NCI-H2081 treated with DMSO at 0.1 percent for 48 hours (cell line): Measurements from ENCODE around the gene GC.
"Not testable (repeated sequence)": the region's sequence is repeated elsewhere in the genome, so short reads cannot be mapped to it uniquely, and the experiment has no call there.

Source experiments
- DNase-seq: peaks from one replicate; lab custom pipeline; 2025; lab: John Stamatoyannopoulos, UW

The GC gene

GRCh38 chr4:71765821-71766383, 18.0 kb downstream of the GC start:
- no peak for DNase-seq

GRCh38 chr4:71765350-71765749, 18.5 kb downstream of the GC start:
- DNase-seq, result no peak

- no peak for DNase-seq
These were observed 31.4 kb downstream of the GC start for GRCh38 chr4:71752383-71753042.

GRCh38 chr4:71749008-71749594, 34.8 kb downstream of the GC start:
- no peak for DNase-seq

- DNase-seq, result no peak
These were observed 37.5 kb downstream of the GC start for GRCh38 chr4:71746379-71746778.

- DNase-seq, result not testable (repeated sequence)
These were observed 45.1 kb downstream of the GC start for GRCh38 chr4:71738782-71739181.

DNA sequence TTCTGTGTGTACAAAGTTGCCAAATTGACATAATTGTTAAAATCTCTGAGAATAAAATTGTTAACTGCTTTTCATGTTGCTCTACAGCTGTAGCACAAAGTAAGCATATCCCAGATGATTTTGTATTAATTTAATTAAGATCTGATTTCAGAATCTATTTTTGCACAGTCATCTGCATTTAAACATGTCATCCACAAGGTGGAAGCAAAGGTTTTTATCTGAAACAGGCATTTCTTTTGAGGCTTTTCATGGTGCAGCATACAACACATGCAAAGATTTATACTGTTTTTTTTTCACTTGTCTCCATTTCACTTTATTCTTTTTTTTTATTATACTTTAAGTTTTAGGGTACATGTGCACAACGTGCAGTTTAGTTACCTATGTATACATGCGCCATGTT, 51.2 kb downstream of the GC start:
- DNase-seq, result no peak

DNA sequence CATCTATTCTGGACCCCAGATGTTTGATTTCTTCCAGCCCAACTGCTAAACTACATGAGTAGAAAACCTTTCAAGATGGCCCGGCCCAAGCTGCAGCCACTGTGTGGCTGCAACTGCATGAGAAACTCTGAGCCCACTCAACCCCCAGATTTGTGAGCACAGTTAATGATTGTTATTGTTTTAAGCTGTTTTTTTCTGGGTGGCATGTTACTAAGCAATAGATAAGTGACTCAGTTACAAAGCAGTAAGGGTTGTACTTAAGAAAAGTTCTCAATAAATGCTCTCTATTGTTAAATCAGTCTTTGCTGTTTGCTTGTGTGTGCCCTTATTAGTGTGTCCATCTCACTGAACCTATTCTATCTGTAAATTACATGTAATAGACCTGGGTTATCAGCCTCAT, 51.8 kb downstream of the GC start:
- DNase-seq, result no peak

DNA sequence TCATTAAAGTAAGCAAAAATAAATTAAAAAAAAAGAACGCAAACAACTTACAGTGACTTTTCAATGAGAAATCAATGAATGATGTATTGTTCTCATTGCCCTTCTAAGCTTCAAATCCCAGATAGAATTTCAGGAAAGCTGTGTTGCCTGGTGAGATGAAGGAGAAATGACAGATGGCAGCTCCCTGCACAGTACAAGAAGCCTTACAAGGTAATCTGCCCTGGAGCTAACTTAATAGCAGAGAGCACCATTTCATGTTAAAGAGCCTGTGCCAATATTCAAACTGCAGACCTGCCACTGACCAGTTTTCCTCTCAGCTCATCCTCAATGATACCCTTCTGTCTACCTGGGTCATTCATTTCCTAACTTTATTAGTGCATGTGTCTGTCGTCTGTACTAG, 54.0 kb downstream of the GC start:
- no peak for DNase-seq

DNA sequence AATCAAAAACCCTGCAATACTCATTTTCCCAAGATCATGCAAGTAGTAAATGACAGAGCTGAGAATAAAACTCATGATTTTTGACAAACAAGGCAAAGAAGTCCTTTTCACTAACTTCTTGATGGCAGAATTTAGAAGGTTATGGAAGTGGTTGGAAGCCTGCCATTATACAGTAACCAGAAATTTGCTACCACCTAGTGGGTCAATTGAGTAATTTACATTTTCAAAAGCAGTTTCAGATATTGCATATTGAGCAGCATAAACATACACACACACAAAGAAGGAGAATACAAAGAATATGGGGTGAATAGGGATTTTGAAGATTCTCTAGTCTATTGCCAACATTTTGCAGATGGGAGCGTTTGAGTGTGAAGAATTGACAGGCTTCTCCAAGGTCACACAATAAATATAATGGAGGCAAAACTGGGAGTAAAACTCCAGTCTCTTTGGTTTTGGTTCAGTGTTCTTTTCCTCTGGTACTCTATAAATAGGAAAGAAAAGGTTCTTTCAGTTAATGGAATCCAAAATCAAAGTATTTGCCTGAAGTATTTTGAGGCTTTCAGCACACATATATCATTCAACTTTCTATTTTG, 70.2 kb downstream of the GC start:
- DNase-seq, result no peak

DNA sequence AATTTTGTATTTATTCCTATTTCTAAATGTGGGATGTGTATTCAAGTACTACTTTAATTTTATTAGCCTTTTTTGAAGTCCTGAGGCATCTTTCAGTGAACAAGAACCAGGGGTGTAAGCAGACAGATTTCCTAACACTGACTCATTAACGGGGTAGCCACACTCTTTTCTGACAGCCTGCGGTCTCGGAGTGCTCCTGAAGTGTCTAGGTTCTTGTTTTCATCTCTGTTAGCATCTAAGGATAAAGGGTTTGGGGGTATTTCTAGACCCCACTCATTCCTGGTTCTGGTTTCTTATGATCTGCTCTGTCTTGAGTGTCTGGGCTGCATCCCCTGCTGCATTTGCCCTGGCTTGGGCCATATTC, 71.9 kb downstream of the GC start:
- DNase-seq, result no peak

- DNase-seq, result no peak
These were observed 72.6 kb downstream of the GC start for GRCh38 chr4:71711044-71711984.

GRCh38 chr4:71709961-71710360, 73.9 kb downstream of the GC start:
- DNase-seq, result no peak

DNA sequence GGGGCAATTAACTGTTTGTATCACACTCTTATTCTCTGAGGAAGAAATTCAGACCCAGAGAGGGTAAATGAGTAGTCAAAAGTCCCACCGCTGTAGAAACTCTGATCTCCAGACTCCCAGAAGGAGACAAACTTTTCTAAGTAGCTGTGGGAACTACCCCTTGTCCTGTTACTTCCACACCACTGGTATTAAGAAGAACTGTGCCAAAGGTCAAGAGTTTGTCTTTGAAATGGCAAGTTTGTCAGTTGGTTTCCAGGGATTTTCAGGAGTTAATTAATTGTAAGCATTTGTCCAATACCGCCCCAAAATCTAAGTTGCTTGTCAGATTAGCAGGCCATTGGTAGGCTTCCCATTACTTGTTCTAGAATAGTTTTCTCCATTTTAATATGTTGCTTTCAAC, 85.7 kb downstream of the GC start:
- DNase-seq, result no peak

DNA sequence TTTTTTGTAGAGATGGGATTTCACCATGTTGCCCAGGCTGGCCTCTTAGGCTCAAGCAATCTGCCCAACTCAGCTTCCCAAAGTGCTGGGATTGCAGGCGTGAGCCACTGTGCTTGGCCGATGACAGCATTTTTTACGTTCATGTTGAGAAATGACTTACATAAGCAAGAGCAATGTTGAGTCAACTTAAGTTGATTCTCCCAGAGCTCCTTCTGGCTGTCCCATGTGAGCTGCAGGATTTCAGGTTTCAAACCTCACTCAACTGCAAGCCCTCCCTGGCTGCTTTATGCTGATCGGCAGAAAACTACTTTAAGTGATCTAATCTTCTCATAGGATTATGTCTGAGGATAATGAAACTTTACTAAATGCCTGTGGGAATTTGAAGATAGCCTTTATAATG, 86.8 kb downstream of the GC start:
- DNase-seq, result no peak

- DNase-seq, result no peak
These were observed 88.9 kb downstream of the GC start for GRCh38 chr4:71694961-71695360.

- no peak for DNase-seq
These were observed 90.9 kb downstream of the GC start for GRCh38 chr4:71692963-71693362.

DNA sequence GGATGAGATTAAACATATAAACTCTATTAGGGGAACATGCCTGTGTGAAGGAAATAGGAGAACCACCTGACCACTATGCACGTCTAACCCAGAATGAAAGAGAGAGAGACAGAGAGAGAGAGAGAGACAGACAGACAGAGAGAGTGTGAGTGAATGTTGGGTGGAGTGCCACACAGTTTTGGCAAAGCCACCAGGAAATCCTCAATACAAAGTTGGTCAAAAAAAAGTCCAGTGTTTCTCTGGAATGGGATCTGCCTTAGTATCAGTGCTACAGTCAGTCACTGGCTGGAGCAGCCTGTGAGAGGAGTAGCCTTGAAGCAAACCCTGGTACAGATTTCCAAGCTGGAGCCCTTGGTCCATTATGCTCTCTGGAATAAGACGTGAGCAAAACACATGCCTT, 91.7 kb downstream of the GC start:
- no peak for DNase-seq
